Measurements from ENCODE around the gene ZBBX. TPM values are rescaled to one million over a fixed set of nuclear protein-coding genes. Genes with fewer than 3 reads are reported as not detected.

The ZBBX gene
- total and polyA plus RNA-seq, 9 of the 15 experiments (the other 6 are each of a cell fraction or from before 2014, with no cell fraction given) = not detected

GRCh38 chr3:167246252-167246651, 133.8 kb downstream of the ZBBX start:
- intact Hi-C loops (cut with micrococcal nuclease) = no loop called here
- Histone ChIP-seq H3K9me3 (replicated peaks; ENCODE audit: control insufficient read depth, insufficient read depth, low read depth, low read length) (no peaks in the 10 kb centered on the region), H3K4me1 (replicated peaks in 1 of 2; ENCODE audit: control insufficient read depth in 2 of 2, insufficient read depth in 2 of 2, low read length in 2 of 2) (no peaks in the 10 kb centered on the region), H3K4me2 (ENCODE audit: insufficient read depth, low read length) (no peak overlapping the region), H4K20me1 (replicated peaks; ENCODE audit: control insufficient read depth, insufficient read depth, low read length) (no peaks in the 10 kb centered on the region), H3K9ac (ENCODE audit: insufficient read depth in 1 of 2, low read depth in 2 of 2, low read length in 2 of 2) (no peak overlapping the region), H3K9me1 (ENCODE audit: control insufficient read depth, insufficient read depth, low read length) (no peaks in the 10 kb centered on the region), H3K27ac (ENCODE audit: extremely low read depth, low read depth, low read length) (no peak overlapping the region), H3K27me3 (ENCODE audit: control insufficient read depth in 2 of 2, insufficient read depth in 2 of 2, low read length in 2 of 2) (no peaks in the 10 kb centered on the region), H3K79me2 (ENCODE audit: control insufficient read depth, insufficient read depth, low read length) (no peaks in the 10 kb centered on the region), H2AFZ (ENCODE audit: low read depth, low read length) (no peak overlapping the region), H3K36me3 (ENCODE audit: control insufficient read depth, insufficient read depth, low read length) (no peaks in the 10 kb centered on the region), H3K4me3 (no peak overlapping the region)
- BruUV-seq (replicated peaks) = no TSS peak
- ChIA-PET POLR2A (no interaction called here), CTCF (ENCODE audit: low intra/inter-chr PET ratio) (no interaction called here)
- in situ Hi-C loops (cut with MboI) = no loop called here
- ATAC-seq (no peak), FAIRE-seq (no peak), DNase-seq (ENCODE audit: extremely low read depth in 1 of 4, low spot score in 3 of 4) (no peak)
- TF ChIP-seq ZNF583 (CRISPR knock-in tag; IDR thresholded peaks at IDR 0.05) (no peak), ZNF57 (CRISPR knock-in tag; IDR thresholded peaks at IDR 0.05) (no peak), PYGO2 (tag; IDR thresholded peaks at IDR 0.05) (no peak), MAFK (IDR thresholded peaks at IDR 0.05; ENCODE audit: low read length) (no peak), ELF4 (CRISPR knock-in tag; IDR thresholded peaks at IDR 0.05) (no peak), DDX20 (tag; IDR thresholded peaks at IDR 0.05; ENCODE audit: low read depth) (no peak)
- TF ChIP-seq, protein P1, sequence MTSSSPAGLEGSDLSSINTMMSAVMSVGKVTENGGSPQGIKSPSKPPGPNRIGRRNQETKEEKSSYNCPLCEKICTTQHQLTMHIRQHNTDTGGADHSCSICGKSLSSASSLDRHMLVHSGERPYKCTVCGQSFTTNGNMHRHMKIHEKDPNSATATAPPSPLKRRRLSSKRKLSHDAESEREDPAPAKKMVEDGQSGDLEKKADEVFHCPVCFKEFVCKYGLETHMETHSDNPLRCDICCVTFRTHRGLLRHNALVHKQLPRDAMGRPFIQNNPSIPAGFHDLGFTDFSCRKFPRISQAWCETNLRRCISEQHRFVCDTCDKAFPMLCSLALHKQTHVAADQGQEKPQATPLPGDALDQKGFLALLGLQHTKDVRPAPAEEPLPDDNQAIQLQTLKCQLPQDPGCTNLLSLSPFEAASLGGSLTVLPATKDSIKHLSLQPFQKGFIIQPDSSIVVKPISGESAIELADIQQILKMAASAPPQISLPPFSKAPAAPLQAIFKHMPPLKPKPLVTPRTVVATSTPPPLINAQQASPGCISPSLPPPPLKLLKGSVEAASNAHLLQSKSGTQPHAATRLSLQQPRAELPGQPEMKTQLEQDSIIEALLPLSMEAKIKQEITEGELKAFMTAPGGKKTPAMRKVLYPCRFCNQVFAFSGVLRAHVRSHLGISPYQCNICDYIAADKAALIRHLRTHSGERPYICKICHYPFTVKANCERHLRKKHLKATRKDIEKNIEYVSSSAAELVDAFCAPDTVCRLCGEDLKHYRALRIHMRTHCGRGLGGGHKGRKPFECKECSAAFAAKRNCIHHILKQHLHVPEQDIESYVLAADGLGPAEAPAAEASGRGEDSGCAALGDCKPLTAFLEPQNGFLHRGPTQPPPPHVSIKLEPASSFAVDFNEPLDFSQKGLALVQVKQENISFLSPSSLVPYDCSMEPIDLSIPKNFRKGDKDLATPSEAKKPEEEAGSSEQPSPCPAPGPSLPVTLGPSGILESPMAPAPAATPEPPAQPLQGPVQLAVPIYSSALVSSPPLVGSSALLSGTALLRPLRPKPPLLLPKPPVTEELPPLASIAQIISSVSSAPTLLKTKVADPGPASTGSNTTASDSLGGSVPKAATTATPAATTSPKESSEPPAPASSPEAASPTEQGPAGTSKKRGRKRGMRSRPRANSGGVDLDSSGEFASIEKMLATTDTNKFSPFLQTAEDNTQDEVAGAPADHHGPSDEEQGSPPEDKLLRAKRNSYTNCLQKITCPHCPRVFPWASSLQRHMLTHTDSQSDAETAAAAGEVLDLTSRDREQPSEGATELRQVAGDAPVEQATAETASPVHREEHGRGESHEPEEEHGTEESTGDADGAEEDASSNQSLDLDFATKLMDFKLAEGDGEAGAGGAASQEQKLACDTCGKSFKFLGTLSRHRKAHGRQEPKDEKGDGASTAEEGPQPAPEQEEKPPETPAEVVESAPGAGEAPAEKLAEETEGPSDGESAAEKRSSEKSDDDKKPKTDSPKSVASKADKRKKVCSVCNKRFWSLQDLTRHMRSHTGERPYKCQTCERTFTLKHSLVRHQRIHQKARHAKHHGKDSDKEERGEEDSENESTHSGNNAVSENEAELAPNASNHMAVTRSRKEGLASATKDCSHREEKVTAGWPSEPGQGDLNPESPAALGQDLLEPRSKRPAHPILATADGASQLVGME (CRISPR knock-in tag; IDR thresholded peaks at IDR 0.05) = no peak
- TF ChIP-seq, protein P2, sequence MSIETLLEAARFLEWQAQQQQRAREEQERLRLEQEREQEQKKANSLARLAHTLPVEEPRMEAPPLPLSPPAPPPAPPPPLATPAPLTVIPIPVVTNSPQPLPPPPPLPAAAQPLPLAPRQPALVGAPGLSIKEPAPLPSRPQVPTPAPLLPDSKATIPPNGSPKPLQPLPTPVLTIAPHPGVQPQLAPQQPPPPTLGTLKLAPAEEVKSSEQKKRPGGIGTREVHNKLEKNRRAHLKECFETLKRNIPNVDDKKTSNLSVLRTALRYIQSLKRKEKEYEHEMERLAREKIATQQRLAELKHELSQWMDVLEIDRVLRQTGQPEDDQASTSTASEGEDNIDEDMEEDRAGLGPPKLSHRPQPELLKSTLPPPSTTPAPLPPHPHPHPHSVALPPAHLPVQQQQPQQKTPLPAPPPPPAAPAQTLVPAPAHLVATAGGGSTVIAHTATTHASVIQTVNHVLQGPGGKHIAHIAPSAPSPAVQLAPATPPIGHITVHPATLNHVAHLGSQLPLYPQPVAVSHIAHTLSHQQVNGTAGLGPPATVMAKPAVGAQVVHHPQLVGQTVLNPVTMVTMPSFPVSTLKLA (conservative IDR thresholded peaks at IDR 0.05) = no peak
- TF ChIP-seq, protein P3, sequence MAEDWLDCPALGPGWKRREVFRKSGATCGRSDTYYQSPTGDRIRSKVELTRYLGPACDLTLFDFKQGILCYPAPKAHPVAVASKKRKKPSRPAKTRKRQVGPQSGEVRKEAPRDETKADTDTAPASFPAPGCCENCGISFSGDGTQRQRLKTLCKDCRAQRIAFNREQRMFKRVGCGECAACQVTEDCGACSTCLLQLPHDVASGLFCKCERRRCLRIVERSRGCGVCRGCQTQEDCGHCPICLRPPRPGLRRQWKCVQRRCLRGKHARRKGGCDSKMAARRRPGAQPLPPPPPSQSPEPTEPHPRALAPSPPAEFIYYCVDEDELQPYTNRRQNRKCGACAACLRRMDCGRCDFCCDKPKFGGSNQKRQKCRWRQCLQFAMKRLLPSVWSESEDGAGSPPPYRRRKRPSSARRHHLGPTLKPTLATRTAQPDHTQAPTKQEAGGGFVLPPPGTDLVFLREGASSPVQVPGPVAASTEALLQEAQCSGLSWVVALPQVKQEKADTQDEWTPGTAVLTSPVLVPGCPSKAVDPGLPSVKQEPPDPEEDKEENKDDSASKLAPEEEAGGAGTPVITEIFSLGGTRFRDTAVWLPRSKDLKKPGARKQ (CRISPR knock-in tag; IDR thresholded peaks at IDR 0.05) = no peak
